Measurements from ENCODE around the gene LNX1. TPM values are rescaled to one million over a fixed set of nuclear protein-coding genes. Genes with fewer than 3 reads are reported as not detected.

Gene LNX1
- total and polyA plus RNA-seq, 2 donors (not counting 3 experiments of a cell fraction or from before 2014, with no cell fraction given) = 0.72 to 1.3 TPM

DNA sequence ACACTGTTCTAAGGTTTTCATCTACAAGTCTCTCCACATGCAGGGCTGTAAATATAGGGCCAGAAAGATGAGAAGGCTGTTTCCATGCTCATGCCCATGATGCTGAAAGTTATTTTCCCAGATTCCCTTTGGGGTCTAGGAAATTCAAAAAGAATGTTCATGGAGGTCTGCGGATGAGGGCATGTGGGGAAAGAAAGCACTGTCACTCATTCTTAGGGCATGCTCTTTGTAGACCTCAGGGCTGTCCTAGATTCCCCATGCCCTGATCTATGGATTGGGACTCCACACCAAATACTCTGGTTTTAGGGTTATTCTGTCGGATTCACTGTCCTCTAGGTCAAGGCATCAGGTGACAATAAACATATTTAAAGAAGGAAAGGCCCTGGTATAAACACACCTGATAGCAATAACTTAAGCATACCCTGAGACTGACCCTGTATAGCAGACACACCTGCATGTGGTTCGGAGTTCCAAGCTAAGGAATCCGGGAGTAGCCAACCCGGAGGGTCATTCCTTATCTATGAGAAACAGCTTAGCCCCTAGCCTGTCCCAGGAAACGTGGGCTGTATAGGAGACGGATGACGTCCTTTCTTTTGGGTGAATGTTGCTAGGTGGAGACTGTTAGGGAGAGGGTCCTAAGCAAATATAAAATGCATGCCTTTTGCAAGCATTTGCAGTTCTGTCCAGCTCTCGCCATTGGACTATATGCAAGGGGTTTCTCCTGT, 37.6 kb downstream of the LNX1 start:
- CTCF ChIA-PET = interaction anchor here (1.1 to 1.4 kb wide), 2 partner anchors 13 to 36 kb away, joined by 3 read pairs; no protein-coding TSS in a partner anchor
- H2AFZ ChIP-seq (ENCODE audit: low read depth, low read length) = no peak overlapping the region
- no peaks in the 10 kb centered on the region for H3K79me2 ChIP-seq (ENCODE audit: control insufficient read depth, insufficient read depth, low read length)
- TF ChIP-seq MYC (IDR thresholded peaks at IDR 0.05; ENCODE audit: low read depth, low read length) (no peak), POLR2AphosphoS5 (IDR thresholded peaks at IDR 0.05; ENCODE audit: insufficient read depth, low read depth, low read length) (no peak), GATA2 (IDR thresholded peaks at IDR 0.05; ENCODE audit: insufficient read depth, insufficient read length, low read depth, low read length) (no peak), POLR2A (IDR thresholded peaks at IDR 0.05; ENCODE audit: low read depth, low read length) (no peak), FOS (IDR thresholded peaks at IDR 0.05; ENCODE audit: borderline replicate concordance, insufficient read depth, low read length) (no peak), JUN (IDR thresholded peaks at IDR 0.05; ENCODE audit: borderline replicate concordance, insufficient read depth, insufficient read length, low read depth) (no peak), EZH2 (IDR thresholded peaks at IDR 0.05; ENCODE audit: borderline replicate concordance, low read depth, low read length, severe bottlenecking) (no peak)
- TF ChIP-seq, protein P1, sequence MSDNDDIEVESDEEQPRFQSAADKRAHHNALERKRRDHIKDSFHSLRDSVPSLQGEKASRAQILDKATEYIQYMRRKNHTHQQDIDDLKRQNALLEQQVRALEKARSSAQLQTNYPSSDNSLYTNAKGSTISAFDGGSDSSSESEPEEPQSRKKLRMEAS (IDR thresholded peaks at IDR 0.05; ENCODE audit: insufficient read depth, insufficient read length) = no peak
- TF ChIP-seq, protein P2, sequence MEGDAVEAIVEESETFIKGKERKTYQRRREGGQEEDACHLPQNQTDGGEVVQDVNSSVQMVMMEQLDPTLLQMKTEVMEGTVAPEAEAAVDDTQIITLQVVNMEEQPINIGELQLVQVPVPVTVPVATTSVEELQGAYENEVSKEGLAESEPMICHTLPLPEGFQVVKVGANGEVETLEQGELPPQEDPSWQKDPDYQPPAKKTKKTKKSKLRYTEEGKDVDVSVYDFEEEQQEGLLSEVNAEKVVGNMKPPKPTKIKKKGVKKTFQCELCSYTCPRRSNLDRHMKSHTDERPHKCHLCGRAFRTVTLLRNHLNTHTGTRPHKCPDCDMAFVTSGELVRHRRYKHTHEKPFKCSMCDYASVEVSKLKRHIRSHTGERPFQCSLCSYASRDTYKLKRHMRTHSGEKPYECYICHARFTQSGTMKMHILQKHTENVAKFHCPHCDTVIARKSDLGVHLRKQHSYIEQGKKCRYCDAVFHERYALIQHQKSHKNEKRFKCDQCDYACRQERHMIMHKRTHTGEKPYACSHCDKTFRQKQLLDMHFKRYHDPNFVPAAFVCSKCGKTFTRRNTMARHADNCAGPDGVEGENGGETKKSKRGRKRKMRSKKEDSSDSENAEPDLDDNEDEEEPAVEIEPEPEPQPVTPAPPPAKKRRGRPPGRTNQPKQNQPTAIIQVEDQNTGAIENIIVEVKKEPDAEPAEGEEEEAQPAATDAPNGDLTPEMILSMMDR (IDR thresholded peaks at IDR 0.05; ENCODE audit: extremely low read depth in 1 of 2, insufficient read depth in 1 of 2, low read depth in 1 of 2, low read length in 2 of 2) = no peak
- intact Hi-C loops (cut with micrococcal nuclease) (loop anchor here (10.0 kb wide), 3 partner anchors 449 to 839 kb away; no protein-coding TSS in a partner anchor), dilution Hi-C loops (cut with MboI; ENCODE audit: extremely low pct_ligation_motif_present, low sequenced_read_pairs) (no loop called here)
- no peak overlapping the region for H3K4me2 ChIP-seq (ENCODE audit: insufficient read depth, low read length)
- no peak overlapping the region for H3K27ac ChIP-seq (ENCODE audit: insufficient read depth, low read depth, low read length)
- DNase-seq (ENCODE audit: low read depth, low spot score) (no peak), FAIRE-seq (no peak)
- H3K27me3 ChIP-seq (ENCODE audit: control insufficient read depth in 2 of 2, insufficient read depth in 2 of 2, low read length in 2 of 2) = no peaks in the 10 kb centered on the region
- no TSS peak for BruUV-seq (replicated peaks)
- no peaks in the 10 kb centered on the region for H4K20me1 ChIP-seq (replicated peaks; ENCODE audit: control insufficient read depth, extremely low read depth, insufficient read depth, low read length)
- H3K9me1 ChIP-seq (replicated peaks; ENCODE audit: control insufficient read depth, extremely low read depth, insufficient read depth, low read length) = no peaks in the 10 kb centered on the region
- no peak overlapping the region for H3K9ac ChIP-seq (replicated peaks; ENCODE audit: extremely low read depth, insufficient read depth, low read length)
- H3K4me3 ChIP-seq (replicated peaks in 1 of 3; ENCODE audit: insufficient read depth in 1 of 3, low read depth in 1 of 3, low read length in 3 of 3) = no peak overlapping the region
- peaks cover 32% of the 10 kb centered on the region for H3K4me1 ChIP-seq (ENCODE audit: control insufficient read depth, extremely low read depth, insufficient read depth, low read length)
- H3K36me3 ChIP-seq (ENCODE audit: control insufficient read depth in 2 of 2, extremely low read depth in 1 of 2, insufficient read depth in 2 of 2, low read length in 2 of 2) = no peaks in the 10 kb centered on the region
- H3K9me3 ChIP-seq (replicated peaks; ENCODE audit: control insufficient read depth, insufficient read depth, low read length) = no peaks in the 10 kb centered on the region
- POLR2A ChIA-PET = no interaction called here

Data from endothelial cell of umbilical vein (primary cell).